Activated CD4-positive, alpha-beta T cell treated with anti-CD3 and anti-CD28 coated beads, Interleukin-2, amount 10 ng/mL, durations not matched to agents 7 days and 5 days (primary cell): ENCODE data around the gene NCAN. TPM values are rescaled to one million over a fixed set of nuclear protein-coding genes. Genes with fewer than 3 reads are reported as not detected.

Experiments
- CTCF ChIA-PET: fragments of 350-600 bp; sonication (Branson Sonifier 250); formaldehyde crosslinking; loops from one replicate; lab custom pipeline; 2021; ENCODE audit warnings: antibody characterized with exemption; lab: Charles Lee
- POLR2A ChIA-PET: fragments of 350-600 bp; sonication (Branson Sonifier 250); formaldehyde crosslinking; loops from one replicate; lab custom pipeline; 2021; ENCODE audit warnings: antibody characterized with exemption; lab: Charles Lee
- DNase-seq: peaks from one replicate; pipeline ENCODE4 v3.0.0-alpha.2; 2020
- H3K27ac Mint-ChIP-seq: one replicate; pipeline ENCODE4 v1.8.0; 2021; ENCODE audit warnings: mild to moderate bottlenecking, moderate library complexity, mixed read lengths
- H3K27me3 Mint-ChIP-seq: one replicate; pipeline ENCODE4 v1.8.0; 2021; ENCODE audit warnings: mixed read lengths
- H3K36me3 Mint-ChIP-seq: one replicate; pipeline ENCODE4 v1.8.0; 2021; ENCODE audit warnings: low read depth, mixed read lengths
- H3K4me1 Mint-ChIP-seq: one replicate; pipeline ENCODE4 v1.8.0; 2021; ENCODE audit warnings: mixed read lengths
- H3K4me3 Mint-ChIP-seq: one replicate; pipeline ENCODE4 v1.8.0; 2021; ENCODE audit warnings: mild to moderate bottlenecking, moderate library complexity, mixed read lengths
- H3K9me3 Mint-ChIP-seq: one replicate; pipeline ENCODE4 v1.8.0; 2021; ENCODE audit warnings: mixed read lengths
- total RNA-seq, 2 experiments: library from RNA; stranded (reverse); gene quantifications; one replicate each; pipeline ENCODE4 v1.2.3, GENCODE V29; 2021

The NCAN gene
- total RNA-seq, 2 experiments from 2014 or later: not detected

DNA sequence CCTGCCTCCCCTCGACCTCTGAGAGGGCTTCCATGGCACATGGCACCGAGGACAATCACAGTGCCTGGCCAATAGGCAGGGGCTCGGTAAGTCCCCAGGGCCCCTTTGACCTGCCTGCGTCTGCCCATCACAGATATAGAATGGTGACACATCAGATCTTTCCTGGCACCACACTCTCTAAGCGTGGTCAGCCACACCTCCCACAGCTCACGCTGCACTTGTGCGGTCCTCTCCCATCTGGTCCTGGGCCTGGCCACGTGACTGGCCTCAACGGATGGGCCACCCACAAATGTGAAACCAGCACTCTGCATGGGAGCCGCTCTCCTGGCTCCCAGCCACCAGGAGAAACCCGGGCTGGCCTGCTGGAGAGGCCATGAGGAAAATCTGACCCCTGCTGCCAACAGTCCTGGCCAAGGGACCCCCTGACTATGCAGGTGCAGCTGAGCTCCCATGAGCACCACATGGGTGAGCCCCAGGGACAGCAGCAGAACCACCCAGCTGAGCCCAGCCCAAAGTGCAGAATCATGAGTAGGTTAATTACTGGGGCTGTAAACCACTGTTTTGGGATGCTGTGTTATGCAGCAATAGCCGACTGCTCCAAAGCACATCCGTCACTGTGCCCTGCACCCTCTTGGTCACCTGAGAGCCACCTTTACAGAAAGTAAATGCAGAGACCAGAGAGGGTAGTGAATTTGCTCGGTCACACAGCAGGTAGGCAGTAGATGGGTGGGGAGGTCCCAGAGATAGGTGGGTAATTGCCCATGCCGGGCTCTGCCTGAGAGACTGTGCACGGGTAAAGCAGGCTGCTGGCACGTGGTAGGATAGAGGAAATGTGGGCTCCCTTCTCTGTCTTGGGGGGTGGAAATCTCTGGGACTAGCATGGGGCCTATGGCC lies 32.0 kb upstream of the NCAN start:
- CTCF ChIA-PET: no interaction called here
- no peaks in the 10 kb centered on the region for H3K9me3 Mint-ChIP-seq
- H3K27me3 Mint-ChIP-seq: no peaks in the 10 kb centered on the region
- no peaks in the 10 kb centered on the region for H3K4me1 Mint-ChIP-seq
- no peak overlapping the region for H3K4me3 Mint-ChIP-seq
- POLR2A ChIA-PET: interaction anchor here (0.6 kb wide), 1 partner anchor 181 kb away, joined by 3 read pairs; no protein-coding TSS in a partner anchor
- no peak overlapping the region for H3K27ac Mint-ChIP-seq
- DNase-seq: no peak
- H3K36me3 Mint-ChIP-seq: peaks cover 12% of the 10 kb centered on the region

DNA sequence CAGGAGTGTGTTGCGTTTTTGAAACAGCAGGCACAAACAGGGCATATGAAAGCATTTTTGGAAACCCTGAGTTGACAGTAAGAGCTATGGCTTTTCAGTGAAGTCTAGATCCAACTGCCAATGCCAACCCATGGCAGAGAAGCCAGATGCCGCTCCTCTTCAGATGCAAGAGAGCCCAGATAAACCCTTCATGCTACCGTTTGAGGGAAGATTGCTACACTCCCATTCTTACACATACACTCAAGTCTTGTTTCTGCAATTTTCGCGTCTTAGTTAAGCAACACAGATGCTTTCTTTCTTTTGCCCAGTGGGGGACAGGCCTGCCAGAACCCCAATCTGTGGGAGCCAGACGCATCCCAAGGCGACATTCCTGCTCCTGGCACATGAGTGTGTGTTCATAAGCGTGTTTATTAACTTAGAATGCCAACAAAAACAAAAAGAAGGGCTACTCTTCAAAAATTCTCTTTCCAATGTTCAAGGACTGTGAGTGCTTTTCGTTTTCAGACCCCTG lies 30.2 kb upstream of the NCAN start:
- Mint-ChIP-seq H3K27ac (no peak overlapping the region), H3K9me3 (peaks cover 2% of the 10 kb centered on the region), H3K4me1 (peaks cover 6% of the 10 kb centered on the region), H3K4me3 (no peak overlapping the region), H3K27me3 (no peaks in the 10 kb centered on the region), H3K36me3 (peaks cover 18% of the 10 kb centered on the region)
- ChIA-PET POLR2A (no interaction called here), CTCF (no interaction called here)
- DNase-seq: no peak

DNA sequence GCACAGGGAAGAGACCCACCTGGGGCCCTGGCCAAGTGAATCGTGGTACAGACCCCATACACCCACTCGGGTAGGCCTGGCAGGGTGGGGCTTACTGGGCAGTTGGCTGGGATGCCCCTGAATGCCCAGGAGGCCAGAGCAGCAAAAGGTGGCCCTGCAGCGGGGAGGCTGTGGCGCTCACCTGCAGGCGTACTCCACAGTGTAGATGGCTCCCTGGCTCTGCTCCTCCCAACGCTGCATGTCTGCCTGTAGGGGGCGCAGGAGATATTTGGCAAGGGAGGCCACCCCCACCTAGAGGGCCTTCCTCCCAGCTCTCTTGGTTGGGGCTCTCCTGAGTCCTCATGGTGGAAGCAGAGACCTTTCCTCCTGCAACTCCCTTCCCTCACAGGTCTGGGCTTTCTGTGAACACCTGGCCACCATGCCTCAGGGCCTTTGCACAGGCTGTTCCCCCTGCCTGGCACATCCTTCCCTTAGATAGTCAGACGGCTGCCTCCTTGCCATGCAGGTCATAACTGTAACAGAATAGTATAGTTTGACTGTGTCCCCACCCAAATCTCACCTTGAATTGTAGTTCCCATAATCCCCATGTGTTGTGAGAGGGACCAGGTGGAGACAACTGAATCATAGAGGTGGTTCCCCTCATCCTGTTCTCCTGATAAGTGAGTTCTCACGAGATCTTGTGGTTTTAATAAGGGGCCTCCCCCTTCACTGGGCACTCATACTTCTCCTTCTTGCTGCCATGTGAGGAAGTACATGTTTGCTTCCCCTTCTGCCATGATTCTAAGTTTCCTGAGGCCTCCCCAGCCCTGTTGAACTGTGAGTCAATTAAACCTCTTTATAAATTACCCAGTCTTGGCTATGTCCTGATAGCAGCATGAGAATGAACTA lies 25.7 kb upstream of the NCAN start:
- H3K36me3 Mint-ChIP-seq: peaks cover 32% of the 10 kb centered on the region
- H3K4me3 Mint-ChIP-seq: no peak overlapping the region
- ChIA-PET POLR2A (no interaction called here), CTCF (interaction anchor here (0.6 to 2.3 kb wide), 3 partner anchors 11 to 27 kb away, joined by 3 to 12 read pairs (median 3); no protein-coding TSS in a partner anchor)
- no peak overlapping the region for H3K27ac Mint-ChIP-seq
- peaks cover 2% of the 10 kb centered on the region for H3K9me3 Mint-ChIP-seq
- peaks cover 28% of the 10 kb centered on the region for H3K4me1 Mint-ChIP-seq
- peak; percentile 74 for DNase-seq
- H3K27me3 Mint-ChIP-seq: no peaks in the 10 kb centered on the region

DNA sequence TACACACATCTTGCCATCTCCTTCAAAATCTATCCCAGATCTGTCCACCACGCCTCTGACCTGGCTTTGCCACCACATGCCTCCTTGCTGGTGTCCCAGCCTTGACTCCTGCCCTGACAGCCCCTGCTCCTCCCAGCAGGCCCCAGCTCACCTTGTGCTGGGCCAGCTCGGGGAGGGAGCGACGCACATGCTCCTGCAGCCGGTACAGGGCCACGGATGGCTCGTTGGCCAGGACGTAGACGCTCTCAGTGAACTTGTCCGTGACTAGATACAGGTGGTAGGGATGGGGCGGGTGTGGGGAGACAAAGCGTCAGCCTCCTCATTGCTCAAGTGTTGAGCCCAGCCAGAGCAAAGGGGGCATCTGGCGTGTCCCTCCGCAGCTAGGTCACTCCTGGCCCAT lies 25.0 kb upstream of the NCAN start:
- Mint-ChIP-seq H3K4me1 (peaks cover 33% of the 10 kb centered on the region), H3K9me3 (peaks cover 2% of the 10 kb centered on the region), H3K27ac (no peak overlapping the region), H3K27me3 (no peaks in the 10 kb centered on the region), H3K36me3 (peaks cover 30% of the 10 kb centered on the region), H3K4me3 (no peak overlapping the region)
- CTCF ChIA-PET: no interaction called here
- no peak for DNase-seq
- POLR2A ChIA-PET: no interaction called here

DNA sequence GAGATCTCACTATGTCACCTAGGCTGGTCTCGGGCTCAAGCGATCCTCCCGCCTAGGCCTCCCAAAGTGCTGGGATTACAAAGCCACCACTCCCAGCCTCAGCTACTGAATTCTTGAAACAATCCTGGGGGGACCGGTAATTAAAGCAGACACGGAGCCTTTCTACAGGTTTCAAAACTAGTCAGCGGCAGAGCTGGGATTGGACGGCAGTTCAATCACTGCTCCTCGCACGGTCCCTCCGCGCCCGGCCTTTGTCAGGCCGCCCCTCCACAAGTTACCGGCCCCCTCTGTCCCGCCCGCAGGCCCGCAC lies 20.0 kb upstream of the NCAN start:
- H3K36me3 Mint-ChIP-seq: peaks cover 21% of the 10 kb centered on the region
- H3K4me3 Mint-ChIP-seq: peak overlapping the region; percentile 96
- H3K27ac Mint-ChIP-seq: peak overlapping the region; percentile 100
- CTCF ChIA-PET: interaction anchor here (0.8 to 1.7 kb wide), 4 partner anchors 9 to 173 kb away, joined by 3 to 6 read pairs (median 4); partner anchors contain the start of gene NR2C2AP
- no peaks in the 10 kb centered on the region for H3K9me3 Mint-ChIP-seq
- DNase-seq: no peak
- H3K4me1 Mint-ChIP-seq: peaks cover 44% of the 10 kb centered on the region
- H3K27me3 Mint-ChIP-seq: no peaks in the 10 kb centered on the region
- POLR2A ChIA-PET: no interaction called here

DNA sequence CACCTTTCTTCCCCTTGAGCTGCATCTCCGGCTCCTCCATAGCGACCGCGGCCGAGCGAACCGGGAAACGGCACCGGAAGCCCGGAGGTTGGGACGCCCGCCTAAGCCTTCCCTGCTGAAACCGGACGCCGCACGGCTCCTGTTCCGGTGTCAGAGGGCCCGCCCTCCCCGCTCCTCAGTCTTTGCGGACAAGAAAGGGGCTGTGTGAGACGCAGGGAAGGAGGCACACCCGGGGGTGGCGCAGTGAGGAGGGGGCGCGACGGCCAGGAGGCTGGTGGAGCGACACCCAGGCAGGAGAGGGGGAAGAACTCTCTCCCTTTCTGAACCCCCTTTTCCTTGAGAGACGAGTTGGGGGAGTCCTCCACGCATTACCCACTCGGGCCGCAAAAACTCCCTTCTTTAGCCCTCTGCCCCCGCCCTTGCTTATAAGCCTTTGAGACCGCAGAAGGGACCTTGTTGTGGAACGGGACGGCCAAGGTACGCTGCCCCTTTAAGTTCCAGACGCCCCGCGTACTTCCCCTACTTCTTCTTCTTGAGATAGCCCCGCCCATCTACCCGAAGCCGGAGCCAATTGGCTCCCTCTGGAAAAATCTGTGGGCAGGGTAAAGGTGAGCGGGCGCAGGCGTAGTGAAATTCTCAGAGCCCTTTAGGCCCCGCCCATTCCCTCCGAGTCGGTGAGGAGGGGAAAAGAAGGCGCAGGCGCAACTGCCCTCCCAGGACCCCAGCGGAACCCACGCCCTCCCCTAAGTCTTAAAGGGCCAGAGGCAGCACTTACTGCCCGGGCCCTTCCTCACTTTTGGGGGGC lies 19.5 kb upstream of the NCAN start, which contains the start of the genes BORCS8 and RFXANK:
TSS of gene BORCS8 (minus strand) at position 75 of the 805 bp plus-strand sequence. CDS start at position 40, 35 bp downstream.
TSS of gene RFXANK (plus strand) at position 181 of the 805 bp plus-strand sequence. CDS start 1,689 bp downstream, outside the sequence.
- Mint-ChIP-seq H3K27me3 (no peaks in the 10 kb centered on the region), H3K9me3 (no peaks in the 10 kb centered on the region), H3K4me3 (peak within 1 kb of the TSS; percentile 96), H3K4me1 (peaks cover 41% of the 10 kb centered on the region), H3K36me3 (peaks cover 16% of the 10 kb centered on the region), H3K27ac (peak within 1 kb of the TSS; percentile 100)
- CTCF ChIA-PET: interaction anchor here (0.8 to 1.7 kb wide), 5 partner anchors 8 to 172 kb away, joined by 3 to 6 read pairs (median 4); partner anchors contain the start of gene NR2C2AP
- DNase-seq: peak; percentile 100
- POLR2A ChIA-PET: interaction anchor here (0.9 to 1.3 kb wide), 2 partner anchors 11 to 88 kb away, joined by 3 to 10 read pairs; partner anchors contain the start of gene NR2C2AP

DNA sequence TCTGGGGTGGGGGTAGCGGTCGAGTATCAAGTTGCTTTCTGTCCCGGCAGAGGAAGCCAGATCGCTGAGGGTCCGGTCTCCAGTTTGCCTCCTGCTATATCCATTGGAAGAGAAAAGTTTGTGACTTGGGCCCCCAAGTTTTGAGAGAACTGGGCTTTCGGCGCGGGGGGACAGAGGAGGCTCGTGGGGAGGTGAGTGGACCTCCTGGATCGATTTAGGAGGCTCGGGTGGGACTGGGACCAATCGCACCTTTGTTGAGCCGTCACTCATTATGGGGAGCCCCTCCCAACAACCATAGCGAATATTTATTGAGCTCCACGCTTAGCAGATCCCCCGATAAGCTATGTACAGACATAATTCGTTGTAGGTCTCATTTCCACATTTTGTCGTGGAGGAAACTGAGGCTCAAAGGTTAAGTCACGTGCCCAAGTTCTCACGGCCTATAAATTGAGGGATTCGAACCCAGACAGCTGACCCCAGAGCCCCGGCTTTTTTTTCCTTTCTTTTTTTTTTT lies 18.8 kb upstream of the NCAN start:
- H3K36me3 Mint-ChIP-seq: peaks cover 16% of the 10 kb centered on the region

DNA sequence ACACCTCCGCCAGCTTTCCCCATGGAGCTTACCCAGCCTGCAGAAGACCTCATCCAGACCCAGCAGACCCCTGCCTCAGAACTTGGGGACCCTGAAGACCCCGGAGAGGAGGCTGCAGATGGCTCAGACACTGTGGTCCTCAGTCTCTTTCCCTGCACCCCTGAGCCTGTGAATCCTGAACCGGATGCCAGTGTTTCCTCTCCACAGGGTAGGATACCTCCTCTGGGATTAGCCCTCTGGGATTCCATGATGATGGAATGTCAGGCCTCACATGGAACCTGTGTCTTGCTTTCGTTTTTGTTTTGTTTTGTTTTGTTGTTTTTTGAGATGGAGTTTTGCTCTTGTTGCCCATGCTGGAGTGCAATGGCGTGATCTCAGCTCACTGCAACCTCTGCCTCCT lies 17.8 kb upstream of the NCAN start:
- ChIA-PET POLR2A (no interaction called here), CTCF (no interaction called here)
- peaks cover 39% of the 10 kb centered on the region for H3K4me1 Mint-ChIP-seq
- peak overlapping the region; percentile 100 for H3K27ac Mint-ChIP-seq
- H3K4me3 Mint-ChIP-seq: peak overlapping the region; percentile 96
- DNase-seq: no peak
- H3K27me3 Mint-ChIP-seq: no peaks in the 10 kb centered on the region
- H3K36me3 Mint-ChIP-seq: peaks cover 17% of the 10 kb centered on the region
- no peaks in the 10 kb centered on the region for H3K9me3 Mint-ChIP-seq

More for the DNA sequence above, 18.8 kb upstream of the NCAN start:
- Mint-ChIP-seq H3K4me3 (peak overlapping the region; percentile 96), H3K4me1 (peaks cover 41% of the 10 kb centered on the region), H3K9me3 (no peaks in the 10 kb centered on the region), H3K27ac (peak overlapping the region; percentile 100), H3K27me3 (no peaks in the 10 kb centered on the region)
- CTCF ChIA-PET: interaction anchor here (1.3 to 1.7 kb wide), 3 partner anchors 10 to 172 kb away, joined by 3 to 6 read pairs (median 4); partner anchors contain the start of gene NR2C2AP
- no peak for DNase-seq
- POLR2A ChIA-PET: interaction anchor here (0.9 to 1.3 kb wide), 2 partner anchors 10 to 88 kb away, joined by 3 to 10 read pairs; partner anchors contain the start of gene NR2C2AP

DNA sequence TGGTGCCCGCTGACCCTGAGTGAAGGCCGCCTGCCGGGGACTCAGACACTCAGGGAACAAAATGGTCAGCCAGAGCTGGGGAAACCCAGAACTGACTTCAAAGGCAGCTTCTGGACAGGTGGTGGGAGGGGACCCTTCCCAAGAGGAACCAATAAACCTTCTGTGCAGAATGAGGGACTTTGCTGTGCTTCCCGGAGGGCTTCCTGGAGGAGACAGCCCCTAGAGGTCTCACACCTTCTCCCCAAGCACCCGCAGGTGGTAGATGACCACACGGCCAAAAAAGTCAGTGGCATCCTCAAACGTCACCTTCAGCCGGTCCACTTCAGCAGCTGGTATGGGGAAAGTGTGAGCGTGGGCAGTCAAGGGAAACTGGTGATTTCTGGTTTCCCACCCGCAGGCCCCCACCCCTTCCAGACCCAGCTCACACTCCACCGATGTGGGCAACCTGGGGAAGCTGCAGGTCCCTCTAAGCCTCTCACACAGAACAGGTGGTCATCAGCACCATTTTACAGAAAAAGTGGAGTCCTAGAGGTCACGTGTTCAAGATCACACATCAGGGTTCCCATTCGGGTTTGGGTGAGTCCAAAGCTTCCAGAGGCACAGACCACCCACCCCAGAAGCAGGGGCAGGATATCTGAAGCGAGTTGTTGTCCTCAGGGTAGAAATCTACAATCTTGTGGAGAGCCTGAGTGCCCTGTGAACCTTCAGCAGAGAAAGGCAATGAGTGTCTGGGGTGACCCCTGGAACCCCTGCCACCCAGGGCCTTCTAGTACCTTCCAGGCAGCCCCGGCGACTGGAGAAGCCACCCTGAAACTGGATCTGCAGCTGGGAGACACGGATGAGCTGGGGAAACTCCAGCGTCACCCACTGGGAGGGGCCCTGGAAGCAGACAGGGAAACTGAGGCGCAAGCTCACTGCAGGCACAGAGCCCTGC lies 9.8 kb upstream of the NCAN start:
- no peak for DNase-seq
- peak overlapping the region; percentile 94 for H3K27ac Mint-ChIP-seq
- H3K27me3 Mint-ChIP-seq: no peaks in the 10 kb centered on the region
- H3K4me3 Mint-ChIP-seq: peak overlapping the region; percentile 96
- peaks cover 3% of the 10 kb centered on the region for H3K9me3 Mint-ChIP-seq
- peaks cover 36% of the 10 kb centered on the region for H3K4me1 Mint-ChIP-seq
- peaks cover 29% of the 10 kb centered on the region for H3K36me3 Mint-ChIP-seq
- ChIA-PET CTCF (interaction anchor here (1.3 to 1.4 kb wide), 2 partner anchors 17 to 27 kb away, joined by 4 to 6 read pairs; no protein-coding TSS in a partner anchor), POLR2A (interaction anchor here (0.5 kb wide), 1 partner anchor 127 kb away, joined by 3 read pairs; no protein-coding TSS in a partner anchor)

DNA sequence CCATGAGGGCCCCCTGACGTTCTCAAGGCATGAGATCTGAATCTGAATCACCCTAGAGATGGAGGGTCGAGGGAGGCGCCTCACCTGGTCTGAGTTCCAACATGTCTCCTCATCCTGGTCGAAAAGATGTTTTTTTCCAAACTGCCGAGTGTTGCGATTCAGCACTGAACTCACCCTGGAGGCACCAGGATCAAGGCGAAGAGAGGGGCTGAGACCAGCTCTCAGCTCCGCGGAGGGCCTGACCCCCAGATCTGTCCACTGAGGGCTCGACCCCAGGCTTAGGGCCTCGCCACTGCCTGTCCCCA lies 9.1 kb upstream of the NCAN start:
- H3K36me3 Mint-ChIP-seq: peaks cover 30% of the 10 kb centered on the region
- ChIA-PET CTCF (interaction anchor here (1.2 to 1.4 kb wide), 5 partner anchors 8 to 28 kb away, joined by 4 to 6 read pairs (median 4); no protein-coding TSS in a partner anchor), POLR2A (interaction anchor here (1.5 kb wide), 1 partner anchor 10 kb away, joined by 10 read pairs; no protein-coding TSS in a partner anchor)
- H3K27ac Mint-ChIP-seq: peak overlapping the region; percentile 94
- peaks cover 42% of the 10 kb centered on the region for H3K4me1 Mint-ChIP-seq
- no peaks in the 10 kb centered on the region for H3K27me3 Mint-ChIP-seq
- no peak for DNase-seq
- peak overlapping the region; percentile 96 for H3K4me3 Mint-ChIP-seq
- peaks cover 7% of the 10 kb centered on the region for H3K9me3 Mint-ChIP-seq
